GM18511 (cell line): ENCODE data around the gene RACGAP1.

ENCODE experiments used
- ATAC-seq: cut with Tn5 transposase; IDR thresholded peaks from one replicate; pipeline ENCODE4 v1.9.1; 2021; ENCODE audit warnings: mild to moderate bottlenecking, moderate library complexity; ENCODE audit not compliant: unreplicated experiment

Gene RACGAP1

DNA sequence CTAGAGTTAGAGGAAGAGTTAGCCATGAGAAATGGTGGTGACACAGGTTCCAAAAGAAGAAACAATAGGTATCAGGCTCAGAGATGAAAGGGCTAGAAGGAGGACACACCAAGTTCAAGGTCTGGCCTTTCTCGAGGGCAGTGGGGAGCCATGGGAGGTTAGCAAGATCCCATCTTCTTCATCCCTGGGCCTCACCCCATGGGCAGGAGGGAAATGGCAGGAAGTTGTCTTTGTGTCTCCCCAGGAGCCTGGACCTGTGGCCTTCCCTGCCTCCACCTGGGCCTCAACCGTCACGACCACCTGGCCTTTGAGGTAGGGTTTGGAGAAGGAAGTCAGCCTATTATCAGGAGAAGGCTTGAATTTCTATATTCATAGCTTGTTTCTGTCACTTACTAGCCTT, 80.6 kb downstream of the RACGAP1 start:
- ATAC-seq = no peak

GRCh38 chr12:49944046-49944445, 81.2 kb downstream of the RACGAP1 start:
- no peak for ATAC-seq

GRCh38 chr12:49943625-49943960, 81.7 kb downstream of the RACGAP1 start:
- ATAC-seq = no peak

DNA sequence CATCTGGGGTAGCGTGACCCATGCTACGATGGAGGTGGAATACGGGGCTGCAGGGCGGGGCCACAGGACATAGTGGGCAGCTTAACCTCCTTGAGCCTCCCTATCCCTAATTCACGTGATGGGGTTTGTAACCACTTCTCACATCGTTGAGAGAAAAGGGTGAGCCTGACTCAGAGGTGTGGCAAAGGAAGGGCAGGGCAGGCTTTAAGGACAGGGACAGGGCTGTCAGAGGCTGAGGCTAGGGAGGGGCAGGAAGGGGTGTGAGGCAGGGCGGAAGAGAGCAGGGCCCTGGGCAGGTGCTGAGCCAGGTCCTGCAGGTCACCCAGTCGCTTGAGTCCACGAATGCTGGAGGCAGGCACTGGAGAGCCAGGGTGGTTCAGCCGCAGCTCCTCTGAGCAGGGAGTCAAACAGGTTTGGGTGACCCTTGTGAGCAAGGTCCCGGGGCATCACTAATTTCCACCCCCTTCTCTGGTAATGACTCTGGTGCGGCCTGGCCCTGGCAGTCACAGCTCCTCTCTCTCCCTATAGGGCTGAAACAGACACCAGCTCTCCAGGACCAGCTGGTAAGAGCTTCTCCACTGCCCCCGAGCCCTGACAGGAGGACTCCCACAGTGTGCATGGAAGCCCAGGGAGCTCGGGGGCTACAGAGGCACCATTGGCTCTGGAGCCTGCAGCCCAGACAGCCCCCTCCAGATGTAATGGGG, 82.2 kb downstream of the RACGAP1 start:
- no peak for ATAC-seq

GRCh38 chr12:49942512-49942893, 82.8 kb downstream of the RACGAP1 start:
- no peak for ATAC-seq

GRCh38 chr12:49941556-49942511, 83.5 kb downstream of the RACGAP1 start:
- no peak for ATAC-seq

DNA sequence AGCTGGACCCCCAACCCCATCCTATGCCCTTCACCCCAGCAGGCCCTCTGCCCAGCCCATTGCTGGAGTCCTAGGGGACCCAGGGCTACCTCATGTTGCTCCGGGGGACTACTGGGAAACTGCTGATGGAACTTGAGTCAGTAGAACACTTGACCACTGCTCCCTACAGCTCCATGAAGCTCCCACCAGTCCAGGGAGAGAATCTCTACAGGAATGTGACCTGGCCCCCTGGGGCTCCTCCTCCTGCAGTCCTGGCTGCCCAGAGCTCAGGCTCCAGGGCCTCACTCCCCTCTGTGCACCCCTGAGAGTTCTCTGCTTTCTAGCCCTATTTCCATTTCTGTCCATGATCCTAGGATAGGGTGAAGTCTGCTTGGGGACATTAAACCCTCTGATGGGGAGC, 85.6 kb downstream of the RACGAP1 start:
- ATAC-seq = no peak

- no peak for ATAC-seq
Observed at GRCh38 chr12:49939307-49939706, 86.0 kb downstream of the RACGAP1 start.
